NCI-H526 treated with DMSO at 0.1 percent for 48 hours (cell line): ENCODE results near the gene TGFB1.
"Not testable (repeated sequence)": the region's sequence is repeated elsewhere in the genome, so short reads cannot be mapped to it uniquely, and the experiment has no call there.

Experiments
- DNase-seq: peaks from one replicate; lab custom pipeline; 2025; lab: John Stamatoyannopoulos, UW

The TGFB1 gene

DNA sequence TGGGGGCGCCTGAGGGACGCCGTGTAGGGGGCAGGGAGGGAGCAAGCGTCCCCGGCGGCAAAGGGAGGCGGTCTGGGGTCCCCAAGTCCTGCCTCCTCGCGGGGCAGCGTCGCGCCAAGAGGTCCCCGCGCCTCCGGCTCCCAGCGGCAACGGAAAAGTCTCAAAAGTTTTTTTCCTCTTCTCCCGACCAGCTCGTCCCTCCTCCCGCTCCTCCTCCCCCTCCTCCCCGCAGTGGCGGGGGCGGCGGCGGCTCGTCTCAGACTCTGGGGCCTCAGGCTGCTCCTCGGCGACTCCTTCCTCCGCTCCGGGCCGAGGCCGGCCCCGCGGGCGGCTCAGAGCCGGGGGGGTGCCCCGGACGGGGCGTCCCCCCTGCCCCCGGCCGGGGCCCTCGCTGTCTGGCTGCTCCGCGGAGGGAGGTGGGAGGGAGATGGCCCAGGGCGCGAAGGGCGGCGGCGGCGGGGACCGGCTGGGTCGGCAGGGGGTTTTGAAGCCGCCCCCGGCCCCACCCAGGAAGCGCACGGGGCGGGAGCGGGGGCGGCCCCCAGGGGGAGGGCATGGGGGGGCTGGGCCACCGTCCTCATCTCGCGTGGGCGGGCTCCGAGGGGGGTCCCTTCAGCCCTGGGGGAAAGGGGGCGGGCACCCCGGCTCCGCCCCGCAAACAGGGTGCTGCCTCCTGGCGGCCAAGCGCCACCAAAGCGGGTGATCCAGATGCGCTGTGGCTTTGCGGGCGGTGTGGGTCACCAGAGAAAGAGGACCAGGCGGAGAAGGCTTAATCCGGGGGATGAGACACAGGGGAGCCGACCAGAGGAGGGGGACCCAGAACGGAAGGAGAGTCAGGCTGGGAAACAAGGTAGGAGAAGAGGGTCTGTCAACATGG is at the start of gene TGFB1:
Gene TGFB1 (minus strand): TSS at position 457 of the 877 bp plus-strand sequence. CDS start 878 bp downstream, outside the sequence.
- no peak for DNase-seq

DNA sequence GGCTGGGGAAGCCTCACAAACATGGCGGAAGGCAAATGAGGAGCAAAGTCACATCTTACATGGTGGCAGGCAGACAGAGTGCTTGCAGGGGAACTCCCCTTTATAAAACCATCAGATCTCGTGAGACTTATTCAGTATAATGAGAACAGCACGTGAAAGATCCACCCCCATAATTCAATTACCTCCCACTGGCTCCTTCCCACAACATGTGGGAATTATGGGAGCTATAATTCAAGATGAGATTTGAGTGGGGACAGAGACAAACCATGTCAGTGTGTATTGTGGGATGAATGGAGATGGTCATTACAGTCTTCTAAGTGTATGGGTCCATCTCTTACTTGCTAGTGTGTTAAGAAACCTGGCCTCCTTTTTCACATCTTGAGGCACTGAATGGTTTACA is 48.3 kb upstream of the TGFB1 start:
- no peak for DNase-seq

DNA sequence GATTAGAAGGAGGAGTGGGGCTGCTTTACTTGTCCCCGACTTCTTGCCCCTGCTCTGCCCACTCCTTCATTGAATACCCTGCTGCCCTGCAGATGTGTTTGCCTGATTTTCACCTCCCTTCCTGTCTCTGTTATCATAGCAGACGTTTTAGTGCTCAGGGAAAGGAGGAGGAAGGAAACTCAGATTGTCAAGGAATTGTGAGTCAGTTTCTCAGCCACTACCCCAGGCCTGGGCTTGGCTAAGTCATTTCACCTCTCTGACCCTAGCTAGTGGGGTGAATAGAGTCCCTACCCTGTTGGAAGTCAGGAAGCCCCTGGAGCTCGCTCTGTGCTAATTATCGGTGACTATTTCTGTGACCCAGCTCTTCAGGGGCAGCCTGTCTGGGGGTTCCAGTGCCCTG is 47.8 kb upstream of the TGFB1 start:
- no peak for DNase-seq

DNA sequence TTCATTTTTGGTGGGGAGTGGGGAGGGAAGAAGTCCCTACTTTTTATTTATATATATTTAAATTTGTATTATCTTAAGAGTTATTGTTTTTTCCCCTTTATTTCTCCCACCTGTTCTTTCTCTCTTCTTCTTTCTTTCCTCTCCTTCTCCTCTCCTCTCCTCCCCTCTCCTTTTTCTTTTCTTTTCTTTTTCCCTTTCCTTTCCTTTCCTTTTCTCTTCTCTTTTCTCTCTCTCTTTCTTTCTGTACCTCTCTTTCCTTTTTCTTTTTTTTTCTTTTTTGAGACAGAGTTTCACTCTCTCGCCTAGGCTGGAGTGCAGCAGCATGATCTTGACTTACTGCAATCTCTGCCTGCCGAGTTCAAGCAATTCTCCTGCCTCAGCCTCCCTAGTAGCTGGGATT is 45.8 kb upstream of the TGFB1 start:
- no peak for DNase-seq

DNA sequence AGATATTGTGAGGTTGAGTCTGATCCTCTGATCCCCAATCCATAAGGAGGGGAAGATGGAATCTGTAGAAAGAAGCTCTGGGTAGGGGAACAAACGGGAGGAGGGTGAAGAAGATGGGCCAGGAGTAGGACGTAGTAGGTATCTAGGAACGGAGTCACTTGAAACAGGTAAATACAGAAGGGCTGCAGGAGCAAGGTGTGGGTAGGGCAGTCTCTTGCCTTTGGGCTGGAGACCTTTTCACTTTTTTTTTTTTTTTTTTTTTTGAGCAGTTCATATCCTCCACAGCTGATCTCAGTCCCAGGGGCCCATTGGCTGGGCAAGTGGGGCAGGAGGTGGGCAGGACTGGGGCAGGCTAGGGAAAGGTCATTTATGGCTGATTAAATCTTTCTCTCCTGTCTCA is 45.4 kb upstream of the TGFB1 start:
- no peak for DNase-seq

DNA sequence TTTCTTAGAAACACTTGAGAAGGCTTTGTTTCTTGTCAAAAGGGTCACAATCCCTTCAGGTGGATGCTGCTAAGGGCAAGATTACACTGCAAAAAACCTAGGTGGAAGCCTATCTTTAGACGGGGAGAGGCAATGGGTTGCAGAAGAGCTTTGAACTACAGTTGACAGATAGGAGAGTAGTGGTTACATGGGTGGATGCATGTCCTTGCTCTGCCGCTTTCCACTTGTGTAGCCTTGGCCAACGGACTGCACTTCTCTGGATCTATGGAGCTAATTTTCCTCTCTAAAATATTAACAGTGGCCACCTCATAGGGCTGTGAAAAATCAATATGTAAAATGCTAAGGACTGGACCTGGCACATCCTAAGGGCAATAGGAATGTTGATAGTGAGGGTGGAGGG is 44.9 kb upstream of the TGFB1 start:
- no peak for DNase-seq

DNA sequence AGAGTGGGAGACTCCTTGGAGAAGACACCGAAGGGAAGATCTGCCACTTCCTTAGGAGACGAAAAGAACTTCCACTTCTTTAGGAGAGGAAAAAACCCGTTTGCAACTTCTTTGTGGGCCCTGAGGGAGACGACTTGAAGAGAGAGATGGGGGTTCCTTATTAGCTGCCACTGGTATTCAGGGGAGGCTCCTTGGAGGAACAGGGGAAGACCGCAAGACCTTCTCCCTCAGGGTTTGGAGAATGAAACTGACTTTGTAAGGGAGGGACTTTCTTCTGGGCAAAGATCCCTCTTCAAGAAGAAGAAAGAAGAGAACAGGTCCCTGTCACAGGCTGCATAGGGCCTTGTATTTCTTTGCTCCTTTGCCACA is 44.3 kb upstream of the TGFB1 start:
- DNase-seq, result no peak

DNA sequence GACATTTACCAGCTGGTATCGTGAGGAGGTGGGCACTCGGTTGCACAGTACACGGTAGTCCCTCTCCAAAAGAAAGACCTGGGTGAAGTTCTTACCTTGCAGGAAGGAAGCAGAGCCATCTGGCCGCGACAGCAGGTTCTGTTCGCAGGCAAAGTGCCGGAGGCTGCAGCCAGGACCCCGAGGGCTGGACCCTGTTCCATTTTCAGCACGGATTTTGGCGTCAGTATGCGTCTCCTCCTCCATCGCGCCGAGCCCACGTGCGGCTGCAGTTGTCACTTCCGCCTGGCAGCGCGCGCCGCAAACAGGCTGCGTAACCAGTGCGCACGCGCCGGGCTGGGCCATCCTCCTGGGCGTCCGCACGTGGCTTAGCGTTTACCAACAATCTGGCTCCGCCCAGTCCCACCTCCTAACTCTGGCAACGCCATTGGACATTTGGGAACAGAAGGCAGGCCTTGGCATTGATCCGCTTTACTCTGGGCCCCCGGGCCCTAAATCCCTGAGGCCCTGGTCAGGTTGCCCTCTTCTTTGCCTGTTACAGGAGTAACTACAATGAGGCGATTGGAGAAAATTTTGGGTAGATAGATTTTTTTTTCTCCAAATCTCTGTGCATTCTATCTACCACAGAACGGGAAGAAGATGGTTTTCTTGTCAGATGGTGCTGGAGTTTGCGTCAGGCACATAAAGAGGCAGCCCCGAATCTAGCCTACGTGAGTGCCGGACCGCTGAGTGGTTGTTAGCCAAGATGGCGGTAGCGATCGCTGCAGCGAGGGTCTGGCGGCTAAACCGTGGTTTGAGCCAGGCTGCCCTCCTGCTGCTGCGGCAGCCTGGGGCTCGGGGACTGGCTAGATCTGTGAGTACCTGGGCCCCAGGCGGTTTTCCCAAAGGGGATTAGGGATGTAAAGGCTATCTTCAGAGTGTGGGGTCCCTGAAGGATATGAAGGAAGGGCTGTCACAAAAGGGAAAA is 43.6 kb upstream of the TGFB1 start, which contains the start of the genes BCKDHA and EXOSC5:
Gene BCKDHA (plus strand): TSS at position 733 of the 964 bp plus-strand sequence. CDS start 10 bp downstream, at position 743.
Gene EXOSC5 (minus strand): TSS at position 274 of the 964 bp plus-strand sequence. CDS start 31 bp downstream, at position 243.
- peak; percentile 99 for DNase-seq

DNA sequence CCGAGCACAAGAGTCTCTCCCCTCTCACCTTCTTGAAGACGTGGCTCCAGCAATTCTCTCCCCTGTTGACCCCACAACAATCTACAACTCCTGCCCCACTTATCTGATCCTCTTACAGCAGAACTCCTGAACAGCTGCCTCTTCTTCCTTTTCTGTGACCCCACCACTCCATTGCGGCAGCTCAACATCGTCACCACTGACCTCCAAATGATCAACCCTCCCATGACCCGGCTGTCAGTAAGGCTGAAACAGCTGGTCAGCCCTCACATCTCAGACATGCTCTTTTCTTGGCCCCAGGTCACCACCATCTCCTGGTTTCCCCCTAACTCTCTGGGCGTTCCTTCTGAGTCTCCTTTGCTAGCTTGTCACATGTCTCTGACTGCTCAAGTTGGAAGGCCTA is 41.6 kb upstream of the TGFB1 start:
- no peak for DNase-seq

DNA sequence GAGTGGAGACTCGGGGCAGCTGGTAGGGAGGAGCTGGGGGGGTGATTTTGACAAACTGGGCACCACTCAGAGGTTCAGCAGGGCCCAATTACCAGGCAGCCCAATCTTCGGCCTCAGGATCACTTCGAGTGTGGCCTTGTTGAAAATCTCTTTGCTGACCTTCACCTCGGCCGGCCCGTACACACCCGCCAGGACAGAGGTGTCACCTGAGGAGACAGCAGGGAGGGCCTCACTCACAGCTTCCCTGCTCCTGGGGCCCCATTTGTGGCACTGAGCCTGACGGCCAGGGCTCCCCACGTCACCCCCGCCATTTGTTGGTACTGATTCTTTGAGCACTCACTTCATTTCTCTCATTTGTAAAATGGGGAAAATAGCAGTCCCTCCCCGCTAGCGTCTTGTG is 39.1 kb upstream of the TGFB1 start:
- no peak for DNase-seq

DNA sequence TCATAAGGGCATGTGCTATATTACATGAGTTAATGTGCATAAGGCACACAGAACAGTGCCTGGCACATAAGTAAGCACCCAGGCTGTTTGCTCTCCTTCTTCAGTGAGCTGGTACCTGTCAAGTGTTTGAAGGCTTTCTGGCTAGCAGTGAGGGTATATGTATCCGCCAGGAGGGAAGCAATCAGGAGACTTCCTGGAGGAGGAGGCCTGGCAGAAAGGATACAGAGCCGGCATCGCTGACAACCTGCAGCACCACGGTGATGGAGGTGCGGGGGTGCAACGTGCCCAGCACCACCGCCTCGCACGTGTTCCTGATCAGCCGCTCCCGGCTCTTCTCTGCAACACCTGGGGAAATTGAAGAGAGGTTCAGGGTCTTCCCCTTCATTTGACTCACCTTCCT is 37.9 kb upstream of the TGFB1 start:
- no peak for DNase-seq

DNA sequence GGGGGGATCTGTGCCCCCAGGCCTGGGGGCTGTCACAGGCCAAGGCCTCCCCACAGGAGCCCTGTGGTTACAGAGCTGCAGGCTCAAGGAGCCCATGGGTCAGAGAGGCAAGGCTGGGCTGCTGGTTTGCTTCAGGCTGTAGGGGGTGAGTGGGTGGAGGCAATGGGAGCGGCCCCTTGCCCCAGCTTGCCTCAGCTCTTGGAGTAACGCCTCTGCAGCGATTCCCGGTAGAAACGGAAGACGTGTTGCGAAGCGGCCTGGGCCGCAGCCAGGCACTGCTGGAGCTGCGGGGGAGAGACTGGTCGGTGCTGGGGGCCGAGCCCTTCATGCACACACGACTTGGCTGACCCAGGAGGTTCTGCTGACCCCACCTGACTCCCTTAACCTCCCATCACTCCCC is 32.7 kb upstream of the TGFB1 start:
- no peak for DNase-seq

DNA sequence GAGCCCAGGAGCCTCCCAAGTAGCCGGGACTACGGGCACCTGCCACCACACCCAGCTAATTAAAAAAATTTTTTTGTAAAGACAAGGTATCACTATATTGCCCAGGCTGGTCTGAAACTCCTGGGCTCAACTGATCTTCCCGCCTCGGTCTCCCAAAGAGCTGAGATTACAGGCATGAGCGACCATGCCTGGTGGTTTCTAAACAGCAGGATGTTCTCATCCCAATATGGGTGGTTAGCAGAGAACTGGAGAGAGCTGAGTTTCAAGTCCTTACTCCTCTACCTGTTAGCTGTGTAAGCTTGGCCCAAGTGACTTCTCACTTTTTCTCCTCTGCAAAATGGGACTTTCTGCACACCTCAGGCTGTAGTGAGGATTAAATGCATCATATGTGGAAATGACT is 30.6 kb upstream of the TGFB1 start:
- no peak for DNase-seq

DNA sequence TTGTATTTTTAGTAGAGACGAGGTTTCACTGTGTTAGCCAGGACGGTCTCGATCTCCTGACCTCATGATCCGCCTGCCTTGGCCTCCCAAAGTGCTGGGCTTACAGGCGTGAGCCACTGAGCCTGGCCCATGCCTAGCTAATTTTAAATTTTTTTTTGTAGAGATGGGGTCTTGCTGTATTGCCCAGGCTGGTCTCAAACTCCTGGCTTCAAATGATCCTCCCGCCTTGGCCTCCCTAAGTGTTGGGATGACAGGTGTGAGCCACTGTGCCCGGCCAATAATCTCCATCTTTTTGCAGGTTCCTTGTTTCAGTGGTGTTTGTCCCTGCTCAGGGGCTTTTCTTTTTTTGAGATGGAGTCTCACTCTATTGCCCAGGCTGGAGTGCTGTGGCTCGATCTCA is 27.8 kb upstream of the TGFB1 start:
- not testable (repeated sequence) for DNase-seq

DNA sequence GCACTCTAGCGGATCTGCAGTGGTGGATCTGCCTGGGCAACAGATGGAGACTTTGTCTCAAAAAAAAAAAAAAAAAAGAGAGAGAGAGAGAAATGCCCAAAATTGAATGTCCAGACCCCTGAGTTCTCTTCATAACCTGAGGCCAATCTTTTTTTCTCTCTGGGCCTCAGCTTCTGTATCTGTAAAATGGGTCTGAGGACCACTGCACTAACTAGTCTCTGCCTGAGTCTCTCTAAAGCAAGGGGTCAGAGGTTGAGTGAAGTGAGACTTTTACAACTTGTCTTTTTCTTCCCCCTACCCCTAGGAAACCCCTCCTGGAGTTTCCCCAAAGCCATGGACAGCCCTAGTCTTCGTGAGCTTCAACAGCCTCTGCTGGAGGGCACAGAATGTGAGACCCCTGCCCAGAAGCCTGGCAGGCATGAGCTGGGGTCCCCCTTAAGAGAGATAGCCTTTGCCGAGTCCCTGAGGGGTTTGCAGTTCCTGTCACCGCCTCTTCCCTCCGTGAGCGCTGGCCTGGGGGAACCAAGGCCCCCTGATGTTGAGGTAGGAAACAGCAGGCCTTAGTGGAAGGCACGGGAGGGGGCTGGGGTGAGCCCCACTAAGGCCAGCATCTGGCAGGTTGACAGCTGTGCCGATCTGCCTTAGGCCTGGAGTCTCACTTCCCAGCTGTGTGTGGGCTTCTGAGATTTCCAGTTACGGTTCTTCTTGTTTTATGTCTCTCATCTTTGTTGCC is 24.4 kb upstream of the TGFB1 start:
- no peak for DNase-seq

DNA sequence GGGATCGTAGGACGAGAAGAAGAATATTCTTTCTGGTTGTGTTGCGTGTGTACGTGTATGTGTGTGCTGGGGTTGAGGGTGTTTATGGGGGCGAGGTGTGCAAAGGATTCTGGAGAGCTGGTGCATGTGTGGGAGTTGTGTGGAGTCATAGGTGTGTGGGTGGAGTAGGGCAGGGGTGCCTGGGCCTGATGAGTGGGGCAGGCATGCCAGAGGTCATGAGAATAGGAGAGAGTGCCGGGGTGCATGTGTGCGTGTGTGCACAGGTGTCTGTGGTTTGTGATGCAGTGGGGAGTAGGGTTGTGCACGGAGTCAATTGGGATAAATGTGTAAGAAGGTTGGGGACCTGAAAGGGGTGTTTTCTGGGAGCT is 23.3 kb upstream of the TGFB1 start:
- DNase-seq, result no peak

DNA sequence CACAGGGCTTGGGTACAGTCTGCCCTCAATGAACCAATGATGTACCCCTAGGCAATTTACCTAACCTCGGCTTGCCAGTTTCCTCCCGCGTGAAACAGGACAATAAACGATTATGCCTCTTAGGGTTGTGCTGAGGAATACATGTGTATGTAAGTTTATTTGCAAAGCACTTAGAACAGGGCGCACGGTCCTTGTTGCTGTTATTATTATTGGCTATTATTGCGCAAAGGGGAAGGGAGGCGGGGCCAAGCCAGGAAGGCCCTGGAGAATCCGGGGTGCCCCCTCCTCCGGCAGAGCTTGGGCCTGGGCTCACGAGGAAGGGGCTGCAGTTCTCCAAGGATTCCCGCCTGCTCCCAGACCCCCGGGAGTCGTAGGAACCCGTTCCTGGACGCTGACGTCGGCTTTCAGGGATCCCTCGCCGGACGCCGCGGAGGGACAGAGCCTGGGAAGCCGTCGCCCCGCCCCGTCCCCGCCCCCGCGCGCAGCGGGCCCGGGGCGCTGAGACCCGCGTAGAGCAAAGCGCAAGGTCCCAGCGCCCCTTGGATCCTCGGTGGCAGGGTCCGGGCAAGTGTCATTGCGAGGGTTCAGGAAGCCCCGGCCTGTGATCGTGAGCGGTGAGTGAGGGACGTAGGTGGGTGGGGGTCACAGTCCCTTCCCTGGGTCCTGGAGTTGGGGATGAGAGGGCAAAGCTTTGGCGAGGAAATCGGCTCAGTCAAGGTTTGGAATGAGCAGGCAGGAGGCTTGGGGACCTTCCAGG is 22.7 kb upstream of the TGFB1 start, which contains the start of gene TMEM91:
Gene TMEM91 (plus strand): TSS at position 293 of the 757 bp plus-strand sequence. CDS start 1,777 bp downstream, outside the sequence.
- no peak for DNase-seq

DNA sequence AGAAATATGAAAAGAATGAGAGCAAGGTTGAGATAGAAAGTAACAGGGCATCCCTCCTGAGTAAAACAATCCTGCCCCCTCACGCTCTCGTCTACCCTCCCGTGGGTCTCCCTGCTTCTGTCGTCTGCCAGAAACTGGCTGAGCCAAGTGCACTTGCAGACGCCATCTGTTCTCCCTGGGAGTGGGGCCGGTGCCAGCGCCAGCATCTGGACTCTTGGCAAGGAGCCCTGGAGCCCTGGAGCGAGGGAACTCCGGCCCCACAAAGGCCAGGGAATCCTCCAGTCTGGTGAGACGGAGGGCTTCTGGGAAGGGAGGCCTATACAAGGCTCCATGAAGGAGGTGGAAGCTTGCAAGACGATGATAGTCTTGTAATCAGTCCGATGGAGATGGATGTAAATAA is 20.3 kb upstream of the TGFB1 start:
- no peak for DNase-seq

DNA sequence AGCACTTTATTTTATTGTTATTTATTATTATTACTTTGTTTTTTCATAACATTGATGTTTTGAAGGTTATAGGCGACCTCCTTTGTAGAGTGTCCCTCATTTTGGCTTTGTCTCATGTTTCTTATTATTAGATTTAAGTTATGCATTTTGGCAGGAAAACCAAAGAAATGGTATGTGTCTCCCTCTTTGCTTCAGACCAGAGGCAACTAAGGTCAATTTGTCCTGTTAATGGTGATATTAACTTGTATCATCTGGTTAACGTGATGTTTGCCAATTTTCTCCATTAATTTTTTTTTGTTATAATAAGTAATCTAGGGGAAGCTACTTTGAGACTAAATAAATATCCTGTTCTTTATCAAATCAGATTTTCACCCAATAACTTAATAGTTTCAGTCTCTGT is 18.8 kb upstream of the TGFB1 start:
- DNase-seq, result no peak

DNA sequence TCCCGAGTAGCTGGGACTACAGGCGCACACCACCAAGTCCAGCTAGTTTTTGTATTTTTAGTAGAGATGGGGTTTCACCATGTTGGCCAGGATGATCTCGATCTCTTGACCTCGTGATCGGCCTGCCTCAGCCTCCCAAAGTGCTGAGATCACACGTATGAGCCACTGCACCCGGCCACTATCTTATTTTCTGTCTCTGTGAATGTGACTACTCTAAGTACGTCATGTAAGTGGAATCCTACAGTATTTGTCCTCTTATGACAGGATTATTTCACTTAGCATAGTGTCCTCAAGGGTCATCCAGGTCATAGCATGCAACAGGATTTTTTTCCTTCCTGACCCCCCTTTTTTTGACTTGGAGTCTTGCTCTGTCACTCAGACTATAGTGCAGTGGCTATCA is 17.8 kb upstream of the TGFB1 start:
- no peak for DNase-seq

DNA sequence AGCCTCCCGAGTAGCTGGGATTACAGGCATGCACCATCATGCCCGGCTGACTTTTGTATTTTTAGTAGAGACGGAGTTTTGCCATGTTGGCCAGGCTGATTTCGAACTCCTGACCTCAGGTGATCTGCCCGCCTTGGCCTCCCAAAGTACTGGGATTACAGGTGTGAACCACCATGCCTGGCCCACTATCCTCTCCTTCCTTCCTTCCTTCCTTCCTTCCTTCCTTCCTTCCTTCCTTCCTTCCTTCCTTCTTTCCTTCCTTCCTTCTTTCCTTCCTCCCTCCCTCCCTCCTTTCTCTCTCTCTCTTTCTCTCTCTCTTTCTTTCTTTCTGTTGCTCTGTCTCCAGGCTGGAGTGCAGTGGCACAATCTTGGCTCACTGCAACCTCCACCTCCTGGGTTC is 17.4 kb upstream of the TGFB1 start:
- not testable (repeated sequence) for DNase-seq
